ENCODE data around the gene APLP2. TPM values are rescaled to one million over a fixed set of nuclear protein-coding genes. Genes with fewer than 3 reads are reported as not detected.

Gene APLP2
- total RNA-seq, 2 donors from 2014 or later, result 821 to 864 TPM

DNA sequence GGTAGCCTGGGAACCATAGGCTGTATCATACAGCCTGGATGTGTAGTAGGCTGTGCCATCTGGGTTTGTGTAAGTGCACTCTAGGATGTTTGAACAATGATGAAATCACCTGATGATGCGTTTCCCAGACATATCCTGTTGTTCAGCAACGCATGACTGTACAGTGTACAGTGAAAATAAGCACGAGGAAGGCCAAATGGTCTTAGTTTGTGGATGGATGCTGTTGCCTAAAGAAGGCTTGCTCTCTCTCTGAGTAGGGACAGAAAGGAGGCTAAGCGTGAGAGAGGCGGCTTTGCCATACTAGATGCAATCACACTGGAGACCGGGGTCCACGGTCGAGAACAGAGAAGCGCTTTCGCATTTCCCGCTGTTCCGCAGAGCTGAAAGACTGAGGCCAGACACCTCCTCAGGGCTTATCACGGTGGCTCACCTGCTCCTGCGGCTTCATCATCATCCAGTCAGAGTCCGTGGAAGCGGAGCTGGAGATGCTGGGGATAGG is 27.6 kb upstream of the APLP2 start:
- H3K4me3 ChIP-seq (ENCODE audit: low read length), result no peak overlapping the region
- Mint-ChIP-seq H3K4me1 (peaks cover 4% of the 10 kb centered on the region), H3K9me3 (peaks cover 20% of the 10 kb centered on the region), H3K27me3 (ENCODE audit: insufficient read depth) (no peaks in the 10 kb centered on the region), H3K27ac (no peak overlapping the region), H3K4me3 (no peak overlapping the region), H3K36me3 (ENCODE audit: low read depth) (no peaks in the 10 kb centered on the region)
- no peaks in the 10 kb centered on the region for H3K27me3 ChIP-seq (ENCODE audit: control insufficient read depth, insufficient read depth, low read length, poor library complexity, severe bottlenecking)
- no peaks in the 10 kb centered on the region for H3K9me3 ChIP-seq (ENCODE audit: control insufficient read depth, low read length)
- TF ChIP-seq, protein P1, sequence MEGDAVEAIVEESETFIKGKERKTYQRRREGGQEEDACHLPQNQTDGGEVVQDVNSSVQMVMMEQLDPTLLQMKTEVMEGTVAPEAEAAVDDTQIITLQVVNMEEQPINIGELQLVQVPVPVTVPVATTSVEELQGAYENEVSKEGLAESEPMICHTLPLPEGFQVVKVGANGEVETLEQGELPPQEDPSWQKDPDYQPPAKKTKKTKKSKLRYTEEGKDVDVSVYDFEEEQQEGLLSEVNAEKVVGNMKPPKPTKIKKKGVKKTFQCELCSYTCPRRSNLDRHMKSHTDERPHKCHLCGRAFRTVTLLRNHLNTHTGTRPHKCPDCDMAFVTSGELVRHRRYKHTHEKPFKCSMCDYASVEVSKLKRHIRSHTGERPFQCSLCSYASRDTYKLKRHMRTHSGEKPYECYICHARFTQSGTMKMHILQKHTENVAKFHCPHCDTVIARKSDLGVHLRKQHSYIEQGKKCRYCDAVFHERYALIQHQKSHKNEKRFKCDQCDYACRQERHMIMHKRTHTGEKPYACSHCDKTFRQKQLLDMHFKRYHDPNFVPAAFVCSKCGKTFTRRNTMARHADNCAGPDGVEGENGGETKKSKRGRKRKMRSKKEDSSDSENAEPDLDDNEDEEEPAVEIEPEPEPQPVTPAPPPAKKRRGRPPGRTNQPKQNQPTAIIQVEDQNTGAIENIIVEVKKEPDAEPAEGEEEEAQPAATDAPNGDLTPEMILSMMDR (conservative IDR thresholded peaks at IDR 0.05), result no peak
- no peak for DNase-seq
- H3K4me1 ChIP-seq (ENCODE audit: control insufficient read depth, insufficient read depth, low read length), result no peaks in the 10 kb centered on the region
- no peak overlapping the region for H3K27ac ChIP-seq (ENCODE audit: low read depth, low read length)
- H3K9ac ChIP-seq (ENCODE audit: extremely low read depth, low read length, poor library complexity, severe bottlenecking), result no peak overlapping the region
- 90 to 92% methylated on average over 13 to 16 of the region's 16 CpGs for WGBS, 2 experiments (ENCODE audit: insufficient coverage in 1 of 2, insufficient read length in 1 of 2)
- no peaks in the 10 kb centered on the region for H3K36me3 ChIP-seq (ENCODE audit: control insufficient read depth, insufficient read depth, low read length)

DNA sequence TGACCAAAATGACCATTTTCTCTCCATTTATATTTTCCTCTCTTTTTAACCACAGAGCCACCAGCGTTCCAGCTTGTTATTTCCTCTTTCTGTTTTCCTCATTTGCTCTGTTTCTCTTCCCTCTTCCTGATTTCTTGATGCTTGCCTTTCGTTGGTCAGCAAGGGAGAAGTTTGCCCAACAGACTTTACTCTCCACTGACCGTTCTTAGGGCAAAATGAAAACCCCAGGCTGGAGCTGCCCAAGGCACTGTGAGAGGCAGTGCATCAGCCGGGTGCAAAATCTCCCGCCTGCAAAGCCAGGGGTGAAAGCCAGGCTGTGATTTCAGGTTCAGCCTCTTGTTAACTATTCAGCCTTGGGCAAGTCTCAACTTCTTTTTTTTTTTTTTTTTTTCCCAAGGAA is 26.1 kb upstream of the APLP2 start:
- no peaks in the 10 kb centered on the region for H3K4me1 Mint-ChIP-seq
- 86 to 87% methylated on average over 5 of the region's 5 CpGs for WGBS, 2 experiments (ENCODE audit: insufficient coverage in 1 of 2, insufficient read length in 1 of 2)

DNA sequence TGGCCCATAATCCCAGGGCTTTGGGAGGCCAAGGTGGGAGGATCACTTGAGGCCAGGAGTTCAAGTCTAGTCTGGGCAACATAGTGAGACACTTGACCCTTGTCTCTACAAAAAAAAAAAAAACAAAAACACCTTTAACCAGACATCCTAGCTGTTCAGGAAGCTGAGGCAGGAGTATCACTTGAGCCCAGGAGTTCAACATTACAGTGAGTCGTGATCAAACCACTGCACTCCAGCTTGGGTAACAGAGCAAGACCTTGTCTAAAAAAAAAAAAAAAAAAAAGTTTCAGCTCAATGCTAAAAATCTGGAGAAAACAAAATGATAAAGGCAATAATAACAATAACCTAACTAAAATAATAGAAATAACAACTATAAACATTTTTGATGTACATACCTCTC is 22.6 kb upstream of the APLP2 start:
- Mint-ChIP-seq H3K4me3 (no peak overlapping the region), H3K4me1 (peaks cover 3% of the 10 kb centered on the region), H3K36me3 (ENCODE audit: low read depth) (no peaks in the 10 kb centered on the region), H3K9me3 (peaks cover 16% of the 10 kb centered on the region), H3K27me3 (ENCODE audit: insufficient read depth) (no peaks in the 10 kb centered on the region), H3K27ac (no peak overlapping the region)
- H3K9ac ChIP-seq (ENCODE audit: extremely low read depth, low read length, poor library complexity, severe bottlenecking), result no peak overlapping the region
- H3K4me3 ChIP-seq (ENCODE audit: low read length), result no peak overlapping the region
- H3K9me3 ChIP-seq (ENCODE audit: control insufficient read depth, low read length), result no peaks in the 10 kb centered on the region
- DNase-seq, result no peak
- no peak overlapping the region for H3K27ac ChIP-seq (ENCODE audit: low read depth, low read length)
- no peaks in the 10 kb centered on the region for H3K4me1 ChIP-seq (ENCODE audit: control insufficient read depth, insufficient read depth, low read length)
- no peaks in the 10 kb centered on the region for H3K27me3 ChIP-seq (ENCODE audit: control insufficient read depth, insufficient read depth, low read length, poor library complexity, severe bottlenecking)
- H3K36me3 ChIP-seq (ENCODE audit: control insufficient read depth, insufficient read depth, low read length), result no peaks in the 10 kb centered on the region
- TF ChIP-seq, protein P1 (conservative IDR thresholded peaks at IDR 0.05), result no peak
- 100% methylated on average over 1 of the region's 1 CpG for WGBS, 2 experiments (ENCODE audit: insufficient coverage in 1 of 2, insufficient read length in 1 of 2)

More for the DNA sequence above, 26.1 kb upstream of the APLP2 start:
- DNase-seq, result no peak
- Histone ChIP-seq H3K9me3 (ENCODE audit: control insufficient read depth, low read length) (no peaks in the 10 kb centered on the region), H3K36me3 (ENCODE audit: control insufficient read depth, insufficient read depth, low read length) (no peaks in the 10 kb centered on the region), H3K27ac (ENCODE audit: low read depth, low read length) (no peak overlapping the region), H3K4me1 (ENCODE audit: control insufficient read depth, insufficient read depth, low read length) (no peaks in the 10 kb centered on the region), H3K9ac (ENCODE audit: extremely low read depth, low read length, poor library complexity, severe bottlenecking) (no peak overlapping the region), H3K4me3 (ENCODE audit: low read length) (no peak overlapping the region), H3K27me3 (ENCODE audit: control insufficient read depth, insufficient read depth, low read length, poor library complexity, severe bottlenecking) (no peaks in the 10 kb centered on the region)
- Mint-ChIP-seq H3K9me3 (peaks cover 20% of the 10 kb centered on the region), H3K27me3 (ENCODE audit: insufficient read depth) (no peaks in the 10 kb centered on the region), H3K36me3 (ENCODE audit: low read depth) (no peaks in the 10 kb centered on the region), H3K27ac (no peak overlapping the region), H3K4me3 (no peak overlapping the region)
- TF ChIP-seq, protein P1 (conservative IDR thresholded peaks at IDR 0.05), result no peak
